Endothelial cell of umbilical vein (primary cell): Measurements from ENCODE around the gene SNORC. TPM values are rescaled to one million over a fixed set of nuclear protein-coding genes. Genes with fewer than 3 reads are reported as not detected.

Experiments used
- BruUV-seq: library from RNA; stranded (reverse); fragments of 400-500 nt; replicated peaks from 2 replicates; lab custom pipeline; 2021; lab: Mats Ljungman, UMichigan
- CTCF ChIA-PET: fragments of 300-600, 350-600 bp; sonication (Branson Sonifier 250); formaldehyde crosslinking; loops from one replicate; lab custom pipeline; 2021; ENCODE audit warnings: antibody characterized with exemption, inconsistent platforms; lab: Charles Lee
- POLR2A ChIA-PET: fragments of 300-600, 350-600 bp; sonication (Branson Sonifier 250); formaldehyde crosslinking; loops from one replicate; lab custom pipeline; 2021; ENCODE audit warnings: antibody characterized with exemption, inconsistent platforms; lab: Charles Lee
- DNase-seq: peaks from one replicate; pipeline ENCODE4 v3.0.0-alpha.2; 2011; ENCODE audit warnings: low read depth, low spot score
- FAIRE-seq: peaks from 2 replicates; lab custom pipeline; 2011; peaks lifted over from hg19 to GRCh38; lab: Jason Lieb, UNC
- H2AFZ ChIP-seq: 2 replicates; pipeline ENCODE4 v1.6.0; 2012; ENCODE audit warnings: low read depth, low read length, control low read depth, inconsistent platforms
- H3K27ac ChIP-seq: 2 replicates; pipeline ENCODE4 v1.5.1; 2011; ENCODE audit warnings: low read depth, mild to moderate bottlenecking, control low read depth, low read length, moderate library complexity; ENCODE audit not compliant: insufficient read depth
- H3K27me3 ChIP-seq, 2 experiments: 2 replicates each; pipeline versions ENCODE4 v1.6.0 to v1.6.1; 2011; ENCODE audit warnings: low read length in 2 of 2, mixed read lengths in 1 of 2; ENCODE audit not compliant: control insufficient read depth in 2 of 2, insufficient read depth in 2 of 2
- H3K36me3 ChIP-seq, 2 experiments: 2 replicates in 1 of 2; 3 replicates in 1 of 2; pipeline ENCODE4 v1.5.1; 2011; ENCODE audit warnings: low read length in 2 of 2, mild to moderate bottlenecking in 1 of 2, moderate library complexity in 1 of 2; ENCODE audit not compliant: control insufficient read depth in 2 of 2, insufficient read depth in 2 of 2; ENCODE audit errors: extremely low read depth in 1 of 2
- H3K4me1 ChIP-seq: 3 replicates; pipeline ENCODE4 v1.5.1; 2011; ENCODE audit warnings: mild to moderate bottlenecking, low read length; ENCODE audit not compliant: control insufficient read depth, insufficient read depth; ENCODE audit errors: extremely low read depth
- H3K4me2 ChIP-seq: 2 replicates; pipeline ENCODE4 v1.6.1; 2011; ENCODE audit warnings: low read length, control low read depth, mixed read lengths; ENCODE audit not compliant: insufficient read depth
- H3K4me3 ChIP-seq, 3 experiments: fragments of 200-600 bp in 1 of 3; sonication (generic), shearing (Covaris generic) in 1 of 3; replicated peaks in 1 of 3; 2 replicates each; pipeline ENCODE4 v1.5.1; 2011 to 2016; ENCODE audit warnings: control low read depth in 3 of 3, low read length in 3 of 3, mild to moderate bottlenecking in 2 of 3, inconsistent platforms in 1 of 3, low read depth in 1 of 3, moderate library complexity in 1 of 3; ENCODE audit not compliant: insufficient read depth in 1 of 3
- H3K79me2 ChIP-seq: 2 replicates; pipeline ENCODE4 v1.6.0; 2012; ENCODE audit warnings: low read length, inconsistent platforms; ENCODE audit not compliant: control insufficient read depth, insufficient read depth
- H3K9ac ChIP-seq: replicated peaks from 2 replicates; pipeline ENCODE3; 2011; ENCODE audit warnings: low read length, control low read depth; ENCODE audit not compliant: insufficient read depth; ENCODE audit errors: extremely low read depth
- H3K9me1 ChIP-seq: replicated peaks from 3 replicates; pipeline ENCODE4 v1.6.0; 2011; ENCODE audit warnings: mild to moderate bottlenecking, low read length; ENCODE audit not compliant: control insufficient read depth, insufficient read depth; ENCODE audit errors: extremely low read depth
- H3K9me3 ChIP-seq: replicated peaks from 2 replicates; pipeline ENCODE4 v1.5.1; 2012; ENCODE audit warnings: low read length, inconsistent platforms; ENCODE audit not compliant: control insufficient read depth, insufficient read depth
- H4K20me1 ChIP-seq: replicated peaks from 2 replicates; pipeline ENCODE3; 2011; ENCODE audit warnings: mild to moderate bottlenecking, low read length; ENCODE audit not compliant: control insufficient read depth, insufficient read depth; ENCODE audit errors: extremely low read depth
- EZH2 ChIP-seq: IDR thresholded peaks from 2 replicates; pipeline ENCODE4 v1.6.1; 2012; ENCODE audit warnings: borderline replicate concordance, low read depth, mild to moderate bottlenecking, moderate library complexity, low read length, inconsistent platforms; ENCODE audit not compliant: severe bottlenecking
- FOS ChIP-seq: IDR thresholded peaks from 2 replicates; pipeline ENCODE4 v1.6.1; 2011; ENCODE audit warnings: mild to moderate bottlenecking, low read length, moderate library complexity, borderline replicate concordance; ENCODE audit not compliant: insufficient read depth
- GATA2 ChIP-seq: IDR thresholded peaks from 2 replicates; pipeline ENCODE4 v1.7.0; 2011; ENCODE audit warnings: low read depth, mild to moderate bottlenecking, moderate library complexity, mixed read lengths, low read length; ENCODE audit not compliant: insufficient read length, insufficient read depth
- JUN ChIP-seq: IDR thresholded peaks from 2 replicates; pipeline ENCODE4 v1.6.1; 2011; ENCODE audit warnings: borderline replicate concordance, low read depth; ENCODE audit not compliant: insufficient read length, insufficient read depth
- MYC ChIP-seq: IDR thresholded peaks from one replicate; pipeline ENCODE4 v1.6.1; 2011; ENCODE audit warnings: mild to moderate bottlenecking, low read depth, low read length
- POLR2A ChIP-seq: IDR thresholded peaks from 2 replicates; pipeline ENCODE4 v1.6.1; 2012; ENCODE audit warnings: low read depth, mild to moderate bottlenecking, control low read depth, low read length
- POLR2AphosphoS5 ChIP-seq: IDR thresholded peaks from 2 replicates; pipeline ENCODE4 v1.6.1; 2012; ENCODE audit warnings: low read depth, mild to moderate bottlenecking, control low read depth, low read length, moderate library complexity; ENCODE audit not compliant: insufficient read depth
- dilution Hi-C: fragments of 300-500 bp; cut with MboI; formaldehyde crosslinking; loops from one replicate; pipeline ENCODE4 v1.15.0; 2019; ENCODE audit warnings: low sequenced_read_pairs; ENCODE audit not compliant: extremely low pct_ligation_motif_present
- intact Hi-C: fragments of 100-400 bp; cut with micrococcal nuclease; formaldehyde crosslinking; loops from one replicate; pipeline ENCODE4 v1.10.0; 2022
- polyA plus RNA-seq, 4 experiments: library from polyadenylated mRNA; depleted of rRNA in 3 of 4; stranded (reverse) in 3 of 4; unstranded in 1 of 4; fragments of >200 nt; gene quantifications; 2 replicates each; pipeline versions ENCODE4 v1.2.1 to v1.2.3, GENCODE V29; 2011 to 2012; ENCODE audit warnings: missing spikeins in 1 of 4
- total RNA-seq: library from RNA; stranded (reverse); gene quantifications from 2 replicates; pipeline ENCODE4 v1.2.3, GENCODE V29; 2021
- TF ChIP-seq, protein P1 (sequence below), 2 donors: IDR thresholded peaks; 1 replicate in 1 of 2; 2 replicates in 1 of 2; pipeline ENCODE4 v1.5.1; 2011; ENCODE audit warnings: low read length in 2 of 2, mild to moderate bottlenecking in 2 of 2, moderate library complexity in 2 of 2, control low read depth in 1 of 2, inconsistent platforms in 1 of 2, low read depth in 1 of 2; ENCODE audit not compliant: insufficient read depth in 1 of 2; ENCODE audit errors: extremely low read depth in 1 of 2
- TF ChIP-seq, protein P2 (sequence below): IDR thresholded peaks from 2 replicates; pipeline ENCODE4 v1.6.1; 2011; ENCODE audit not compliant: insufficient read depth, insufficient read length

The SNORC gene
- total and polyA plus RNA-seq, 2 donors (not counting 3 experiments of a cell fraction or from before 2014, with no cell fraction given) = 1.4 to 4.0 TPM

DNA sequence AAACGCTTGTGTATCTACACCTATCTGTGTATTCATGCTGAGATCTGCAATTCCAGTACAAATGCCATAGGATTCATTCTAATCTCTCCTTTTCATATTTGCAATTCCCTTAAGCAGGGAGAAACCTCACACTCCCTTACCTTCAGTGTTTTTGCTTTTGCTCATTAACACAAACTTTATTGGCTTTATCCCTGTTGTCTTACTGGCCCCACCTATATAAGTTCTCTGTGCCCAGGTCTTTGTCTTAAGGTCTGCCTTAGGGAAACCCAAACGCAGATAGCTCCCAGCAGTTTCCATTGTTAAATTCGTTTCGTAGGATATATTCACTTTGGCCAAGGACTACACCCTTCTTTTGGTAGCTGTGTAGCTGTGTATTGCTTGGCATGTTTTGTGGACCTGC, 4.0 kb upstream of the SNORC start:
- H3K9me3 ChIP-seq = no peaks in the 10 kb centered on the region
- dilution Hi-C loops (no loop called here), intact Hi-C loops (no loop called here)
- H3K27me3 ChIP-seq = no peaks in the 10 kb centered on the region
- FAIRE-seq (no peak), DNase-seq (no peak)
- no TSS peak for BruUV-seq
- H3K9ac ChIP-seq = no peak overlapping the region
- no peak overlapping the region for H3K4me2 ChIP-seq
- POLR2A ChIA-PET = interaction anchor here (0.7 kb wide), 1 partner anchor 210 kb away, joined by 8 read pairs; no protein-coding TSS in a partner anchor
- H3K79me2 ChIP-seq = no peaks in the 10 kb centered on the region
- CTCF ChIA-PET = interaction anchor here (0.9 kb wide), 1 partner anchor 10 kb away, joined by 3 read pairs; no protein-coding TSS in a partner anchor
- H3K4me1 ChIP-seq = no peaks in the 10 kb centered on the region
- H3K36me3 ChIP-seq = no peaks in the 10 kb centered on the region
- no peak overlapping the region for H3K27ac ChIP-seq
- H3K9me1 ChIP-seq = no peaks in the 10 kb centered on the region
- no peak overlapping the region for H3K4me3 ChIP-seq
- H4K20me1 ChIP-seq = no peaks in the 10 kb centered on the region
- H2AFZ ChIP-seq = no peak overlapping the region
- no peak for TF ChIP-seq POLR2A
- no peak for TF ChIP-seq GATA2
- TF ChIP-seq POLR2AphosphoS5 = no peak
- TF ChIP-seq, protein P1, sequence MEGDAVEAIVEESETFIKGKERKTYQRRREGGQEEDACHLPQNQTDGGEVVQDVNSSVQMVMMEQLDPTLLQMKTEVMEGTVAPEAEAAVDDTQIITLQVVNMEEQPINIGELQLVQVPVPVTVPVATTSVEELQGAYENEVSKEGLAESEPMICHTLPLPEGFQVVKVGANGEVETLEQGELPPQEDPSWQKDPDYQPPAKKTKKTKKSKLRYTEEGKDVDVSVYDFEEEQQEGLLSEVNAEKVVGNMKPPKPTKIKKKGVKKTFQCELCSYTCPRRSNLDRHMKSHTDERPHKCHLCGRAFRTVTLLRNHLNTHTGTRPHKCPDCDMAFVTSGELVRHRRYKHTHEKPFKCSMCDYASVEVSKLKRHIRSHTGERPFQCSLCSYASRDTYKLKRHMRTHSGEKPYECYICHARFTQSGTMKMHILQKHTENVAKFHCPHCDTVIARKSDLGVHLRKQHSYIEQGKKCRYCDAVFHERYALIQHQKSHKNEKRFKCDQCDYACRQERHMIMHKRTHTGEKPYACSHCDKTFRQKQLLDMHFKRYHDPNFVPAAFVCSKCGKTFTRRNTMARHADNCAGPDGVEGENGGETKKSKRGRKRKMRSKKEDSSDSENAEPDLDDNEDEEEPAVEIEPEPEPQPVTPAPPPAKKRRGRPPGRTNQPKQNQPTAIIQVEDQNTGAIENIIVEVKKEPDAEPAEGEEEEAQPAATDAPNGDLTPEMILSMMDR (IDR thresholded peaks at IDR 0.05; ENCODE audit: extremely low read depth in 1 of 2, insufficient read depth in 1 of 2, low read depth in 1 of 2, low read length in 2 of 2) = no peak
- no peak for TF ChIP-seq MYC
- TF ChIP-seq FOS = no peak
- no peak for TF ChIP-seq EZH2
- TF ChIP-seq, protein P2, sequence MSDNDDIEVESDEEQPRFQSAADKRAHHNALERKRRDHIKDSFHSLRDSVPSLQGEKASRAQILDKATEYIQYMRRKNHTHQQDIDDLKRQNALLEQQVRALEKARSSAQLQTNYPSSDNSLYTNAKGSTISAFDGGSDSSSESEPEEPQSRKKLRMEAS = no peak
- no peak for TF ChIP-seq JUN
